Thoracic aorta (tissue), 2 donors: Measurements from ENCODE around the gene SPINK8. TPM values are rescaled to one million over a fixed set of nuclear protein-coding genes. Genes with fewer than 3 reads are reported as not detected.

Experiments used
- ATAC-seq: fragments of 150-250 bp; one replicate; pipeline ENCODE4 v1.8.0; 2017; ENCODE audit warnings: low read depth; ENCODE audit not compliant: insufficient number of reproducible peaks, low FRiP score
- DNase-seq: peaks from one replicate; pipeline ENCODE4 v3.0.0-alpha.2; 2020; ENCODE audit warnings: low spot score
- H3K27ac ChIP-seq, 2 donors: fragments of 200-600 bp; sonication (generic); 1 replicate in 1 of 2; 2 replicates in 1 of 2; pipeline ENCODE4 v1.5.1; 2016; ENCODE audit warnings: mild to moderate bottlenecking in 2 of 2, moderate library complexity in 2 of 2
- H3K27me3 ChIP-seq: fragments of 200-600 bp; sonication (generic); replicated peaks from 2 replicates; pipeline ENCODE4 v1.6.0; 2016; ENCODE audit warnings: mild to moderate bottlenecking; ENCODE audit not compliant: insufficient read depth
- H3K36me3 ChIP-seq: fragments of 200-600 bp; sonication (generic); one replicate; pipeline ENCODE4 v1.5.1; 2016
- H3K4me1 ChIP-seq, 2 donors: fragments of 200-600 bp; sonication (generic); 1 replicate in 1 of 2; 2 replicates in 1 of 2; pipeline versions ENCODE4 v1.5.1 to v1.6.0; 2016; ENCODE audit warnings: low read depth in 2 of 2, mild to moderate bottlenecking in 1 of 2; ENCODE audit not compliant: control insufficient read depth in 1 of 2
- H3K4me3 ChIP-seq: fragments of 200-600 bp; sonication (generic); 2 replicates; pipeline ENCODE4 v1.5.1; 2016; ENCODE audit warnings: mild to moderate bottlenecking
- H3K9me3 ChIP-seq: fragments of 200-600 bp; sonication (generic); 2 replicates; pipeline ENCODE4 v1.5.1; 2016
- CTCF ChIP-seq: fragments of 200-600 bp; sonication (generic); IDR thresholded peaks from one replicate; pipeline ENCODE4 v1.5.1; 2019; ENCODE audit warnings: antibody characterized with exemption
- total RNA-seq, 2 donors: library from RNA; depleted of rRNA; stranded (reverse); fragments of >200 nt; gene quantifications; one replicate each; pipeline versions ENCODE4 v1.1.0 to v1.2.3, GENCODE V29; 2016

Gene SPINK8
- total RNA-seq, 2 donors from 2014 or later = not detected

DNA sequence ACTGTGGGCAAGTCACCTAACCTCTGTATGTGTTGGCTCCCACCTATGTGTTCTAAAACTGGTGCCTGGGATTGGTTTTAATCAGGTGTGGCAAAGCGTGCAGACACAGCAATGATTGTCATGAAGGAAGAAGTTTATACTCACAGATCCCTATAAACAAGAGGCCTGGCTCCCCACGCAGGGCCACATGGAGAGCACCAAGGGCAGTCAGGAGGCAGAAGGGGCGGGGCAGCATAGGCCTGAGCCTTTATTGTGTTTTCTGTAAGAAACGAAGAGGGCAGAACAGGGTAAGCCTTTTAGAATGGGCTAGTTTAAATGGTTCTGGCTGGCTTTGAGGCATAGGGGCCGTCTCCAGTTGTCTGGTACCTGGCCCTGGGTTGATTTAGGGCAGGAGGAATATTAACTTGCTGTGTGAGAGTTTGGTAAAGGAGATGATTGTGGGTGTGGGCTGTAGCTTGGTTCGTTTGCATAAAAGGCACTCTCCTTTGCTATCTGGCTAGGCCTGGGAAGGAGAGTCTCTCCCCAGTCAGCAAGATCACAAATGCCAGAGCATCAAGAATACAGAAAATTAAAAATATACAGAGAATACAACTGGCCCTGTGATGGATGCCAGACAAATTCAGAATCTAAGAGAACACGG lies 36.4 kb upstream of the SPINK8 start:
- no peak for TF ChIP-seq CTCF
- no peak for ATAC-seq
- no peaks in the 10 kb centered on the region for H3K27me3 ChIP-seq
- no peaks in the 10 kb centered on the region for H3K9me3 ChIP-seq
- no peak for DNase-seq
- no peaks in the 10 kb centered on the region for H3K36me3 ChIP-seq
- no peaks in the 10 kb centered on the region for H3K4me1 ChIP-seq
- H3K27ac ChIP-seq = no peak overlapping the region
- H3K4me3 ChIP-seq = no peak overlapping the region

- H3K4me1 ChIP-seq = no peaks in the 10 kb centered on the region
- H3K36me3 ChIP-seq = no peaks in the 10 kb centered on the region
- H3K9me3 ChIP-seq = no peaks in the 10 kb centered on the region
- DNase-seq = no peak
- no peak for TF ChIP-seq CTCF
- no peak overlapping the region for H3K27ac ChIP-seq
- no peak overlapping the region for H3K4me3 ChIP-seq
- H3K27me3 ChIP-seq = no peaks in the 10 kb centered on the region
- no peak for ATAC-seq
Observed at GRCh38 chr3:48367201-48367600, 33.7 kb upstream of the SPINK8 start.

DNA sequence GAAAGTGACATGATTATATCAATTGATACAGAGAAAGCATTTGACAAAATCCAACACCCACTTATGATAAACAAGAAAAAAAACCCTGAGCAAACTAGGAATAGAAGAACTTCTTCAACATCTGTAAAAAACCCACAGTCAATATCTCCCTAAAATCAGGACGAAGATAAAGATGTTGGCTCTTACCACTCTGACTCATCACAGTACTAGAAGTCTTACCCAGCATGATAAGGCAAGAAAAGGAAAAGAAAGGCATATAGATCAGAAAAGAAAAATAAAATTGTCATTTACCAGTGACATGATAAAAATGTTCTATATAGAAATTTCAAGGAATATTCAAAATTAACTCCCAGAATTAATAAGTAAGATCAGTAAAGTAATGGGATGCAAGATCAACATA lies 31.4 kb upstream of the SPINK8 start:
- no peak overlapping the region for H3K27ac ChIP-seq
- ATAC-seq = no peak

DNA sequence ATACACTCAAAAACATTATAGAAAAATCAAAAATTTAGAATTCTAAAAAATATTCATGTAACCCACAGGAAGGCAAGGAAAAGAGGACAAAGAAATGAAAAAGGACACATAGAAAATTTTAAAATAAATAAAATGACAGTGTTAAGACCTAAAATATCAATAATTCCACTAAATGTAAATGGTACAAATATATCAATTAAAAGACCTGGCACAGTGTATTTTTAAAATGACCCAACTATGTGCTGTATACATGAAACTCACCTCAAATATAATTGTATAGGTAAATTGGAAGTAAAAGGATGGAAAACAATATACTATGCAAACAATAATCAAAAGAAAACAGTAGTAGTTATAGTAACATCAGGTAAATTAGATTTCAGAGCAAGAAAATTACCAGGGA lies 28.5 kb upstream of the SPINK8 start:
- TF ChIP-seq CTCF = no peak
- Histone ChIP-seq H3K36me3 (no peaks in the 10 kb centered on the region), H3K4me3 (no peak overlapping the region), H3K4me1 (no peaks in the 10 kb centered on the region), H3K9me3 (no peaks in the 10 kb centered on the region), H3K27me3 (no peaks in the 10 kb centered on the region), H3K27ac (no peak overlapping the region)
- DNase-seq (no peak), ATAC-seq (no peak)

More for the DNA sequence above, 31.4 kb upstream of the SPINK8 start:
- Histone ChIP-seq H3K27me3 (no peaks in the 10 kb centered on the region), H3K4me1 (no peaks in the 10 kb centered on the region), H3K9me3 (no peaks in the 10 kb centered on the region), H3K4me3 (no peak overlapping the region), H3K36me3 (no peaks in the 10 kb centered on the region)
- TF ChIP-seq CTCF = no peak
- no peak for DNase-seq

- no peak overlapping the region for H3K27ac ChIP-seq
- H3K4me1 ChIP-seq = no peaks in the 10 kb centered on the region
- ATAC-seq (no peak), DNase-seq (no peak)
- H3K36me3 ChIP-seq = no peaks in the 10 kb centered on the region
- no peak for TF ChIP-seq CTCF
- no peak overlapping the region for H3K4me3 ChIP-seq
- no peaks in the 10 kb centered on the region for H3K9me3 ChIP-seq
- no peaks in the 10 kb centered on the region for H3K27me3 ChIP-seq
Observed at GRCh38 chr3:48356419-48356818, 23.0 kb upstream of the SPINK8 start.
